SU-DHL-6 (cell line): ENCODE results near the gene IL4R.

Experiments used
- EZH2phosphoT487 ChIP-seq: fragments of 200-600 bp; sonication (generic), shearing (Covaris generic); conservative IDR thresholded peaks from 2 replicates; pipeline ENCODE4 v1.6.1; 2018; ENCODE audit warnings: mild to moderate bottlenecking, antibody characterized with exemption, low read length, moderate library complexity, mixed read lengths
- TF ChIP-seq, protein P1 (sequence below): fragments of 200-600 bp; sonication (generic); IDR thresholded peaks from one replicate; pipeline ENCODE4 v1.5.1; 2017; ENCODE audit warnings: antibody characterized with exemption, mild to moderate bottlenecking, low read length, moderate library complexity; ENCODE audit not compliant: insufficient read depth, poor library complexity, severe bottlenecking

DNA sequence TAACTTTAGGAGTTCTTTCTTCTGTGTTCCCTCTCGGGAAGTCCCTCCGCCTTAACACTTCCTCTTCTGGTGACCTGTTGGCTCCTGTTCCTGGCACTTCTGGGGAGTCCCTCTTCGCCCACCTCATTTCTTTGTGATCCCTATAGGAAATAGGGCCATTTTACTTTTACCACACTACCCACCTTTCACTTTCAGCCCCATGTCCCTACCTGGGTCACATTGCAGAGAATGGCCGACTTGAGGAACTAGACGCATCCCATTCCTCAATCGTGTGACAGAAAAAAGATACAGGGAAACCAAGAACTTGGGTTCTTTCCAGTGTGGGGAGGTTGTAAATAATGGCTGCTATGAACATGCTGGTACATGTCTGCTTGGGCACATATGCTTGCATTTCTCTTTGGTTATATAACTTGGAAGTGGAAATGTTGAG, 94.8 kb downstream of the IL4R start:
- TF ChIP-seq, protein P1, sequence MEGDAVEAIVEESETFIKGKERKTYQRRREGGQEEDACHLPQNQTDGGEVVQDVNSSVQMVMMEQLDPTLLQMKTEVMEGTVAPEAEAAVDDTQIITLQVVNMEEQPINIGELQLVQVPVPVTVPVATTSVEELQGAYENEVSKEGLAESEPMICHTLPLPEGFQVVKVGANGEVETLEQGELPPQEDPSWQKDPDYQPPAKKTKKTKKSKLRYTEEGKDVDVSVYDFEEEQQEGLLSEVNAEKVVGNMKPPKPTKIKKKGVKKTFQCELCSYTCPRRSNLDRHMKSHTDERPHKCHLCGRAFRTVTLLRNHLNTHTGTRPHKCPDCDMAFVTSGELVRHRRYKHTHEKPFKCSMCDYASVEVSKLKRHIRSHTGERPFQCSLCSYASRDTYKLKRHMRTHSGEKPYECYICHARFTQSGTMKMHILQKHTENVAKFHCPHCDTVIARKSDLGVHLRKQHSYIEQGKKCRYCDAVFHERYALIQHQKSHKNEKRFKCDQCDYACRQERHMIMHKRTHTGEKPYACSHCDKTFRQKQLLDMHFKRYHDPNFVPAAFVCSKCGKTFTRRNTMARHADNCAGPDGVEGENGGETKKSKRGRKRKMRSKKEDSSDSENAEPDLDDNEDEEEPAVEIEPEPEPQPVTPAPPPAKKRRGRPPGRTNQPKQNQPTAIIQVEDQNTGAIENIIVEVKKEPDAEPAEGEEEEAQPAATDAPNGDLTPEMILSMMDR, result no peak
- no peak for TF ChIP-seq EZH2phosphoT487
